Measurements from ENCODE around the gene DOK1.

Gene DOK1

GRCh38 chr2:74542978-74543377 is 11.5 kb upstream of the DOK1 start:
- Histone ChIP-seq H3K27ac (ENCODE audit: low read depth, low read length, poor library complexity, severe bottlenecking) (no peak overlapping the region), H3K27me3 (ENCODE audit: insufficient read depth, low read length) (peaks cover 4% of the 10 kb centered on the region; the same call in 1 of the 2 replicates)
- TF ChIP-seq EZH2 (IDR thresholded peaks at IDR 0.05; ENCODE audit: borderline replicate concordance, low read length) (no peak), CTCF (IDR thresholded peaks at IDR 0.05; ENCODE audit: low read length) (no peak)

GRCh38 chr2:74544634-74545033 is 9.9 kb upstream of the DOK1 start:
- H3K4me3 ChIP-seq (ENCODE audit: low read depth, low read length, poor library complexity, severe bottlenecking) = no peak overlapping the region
- H4K20me1 ChIP-seq (ENCODE audit: insufficient read depth, low read length) = no peaks in the 10 kb centered on the region
- H3K4me1 ChIP-seq (ENCODE audit: insufficient read depth, low read length, severe bottlenecking) = no peaks in the 10 kb centered on the region
- H3K27me3 ChIP-seq (ENCODE audit: insufficient read depth, low read length) = peaks cover 10% of the 10 kb centered on the region
- H2AFZ ChIP-seq (ENCODE audit: low read length) = no peak overlapping the region
- no peaks in the 10 kb centered on the region for H3K9me3 ChIP-seq (ENCODE audit: low read length)
- no peaks in the 10 kb centered on the region for H3K9me2 ChIP-seq (ENCODE audit: low read depth, low read length)
- TF ChIP-seq CTCF (IDR thresholded peaks at IDR 0.05; ENCODE audit: low read length) (peak; percentile 34; the same call in 1 of the 2 replicates), EZH2 (IDR thresholded peaks at IDR 0.05; ENCODE audit: borderline replicate concordance, low read length) (no peak)
- H3K27ac ChIP-seq (ENCODE audit: low read depth, low read length, poor library complexity, severe bottlenecking) = no peak overlapping the region
- H3K79me2 ChIP-seq (ENCODE audit: insufficient read depth, low read length) = no peaks in the 10 kb centered on the region
- no peak overlapping the region for H3K4me2 ChIP-seq (ENCODE audit: low read length)
- H3K36me3 ChIP-seq (ENCODE audit: insufficient read depth, low read length) = no peaks in the 10 kb centered on the region
- no peaks in the 10 kb centered on the region for H3F3A ChIP-seq (ENCODE audit: insufficient read depth, low read length)
- no peak overlapping the region for H3K9ac ChIP-seq (ENCODE audit: low read length)

More at GRCh38 chr2:74542978-74543377, 11.5 kb upstream of the DOK1 start:
- H3K36me3 ChIP-seq (ENCODE audit: insufficient read depth, low read length) = no peaks in the 10 kb centered on the region
- peaks cover 5% of the 10 kb centered on the region for H3K4me1 ChIP-seq (ENCODE audit: insufficient read depth, low read length, severe bottlenecking)
- H3F3A ChIP-seq (ENCODE audit: insufficient read depth, low read length) = no peaks in the 10 kb centered on the region
- H3K9me3 ChIP-seq (ENCODE audit: low read length) = no peaks in the 10 kb centered on the region
- no peak overlapping the region for H3K4me3 ChIP-seq (ENCODE audit: low read depth, low read length, poor library complexity, severe bottlenecking)
- H3K4me2 ChIP-seq (ENCODE audit: low read length) = no peak overlapping the region
- no peaks in the 10 kb centered on the region for H3K79me2 ChIP-seq (ENCODE audit: insufficient read depth, low read length)
- H4K20me1 ChIP-seq (ENCODE audit: insufficient read depth, low read length) = no peaks in the 10 kb centered on the region
- H3K9me2 ChIP-seq (ENCODE audit: low read depth, low read length) = no peaks in the 10 kb centered on the region
- no peak overlapping the region for H2AFZ ChIP-seq (ENCODE audit: low read length)
- no peak overlapping the region for H3K9ac ChIP-seq (ENCODE audit: low read length)

- Histone ChIP-seq H3K27ac (ENCODE audit: low read depth, low read length, poor library complexity, severe bottlenecking) (no peak overlapping the region), H3K4me1 (ENCODE audit: insufficient read depth, low read length, severe bottlenecking) (no peaks in the 10 kb centered on the region), H3K9me2 (ENCODE audit: low read depth, low read length) (no peaks in the 10 kb centered on the region), H3K9ac (ENCODE audit: low read length) (no peak overlapping the region), H3K4me3 (ENCODE audit: low read depth, low read length, poor library complexity, severe bottlenecking) (no peak overlapping the region), H3K4me2 (ENCODE audit: low read length) (no peak overlapping the region), H3K79me2 (ENCODE audit: insufficient read depth, low read length) (no peaks in the 10 kb centered on the region), H2AFZ (ENCODE audit: low read length) (no peak overlapping the region), H3F3A (ENCODE audit: insufficient read depth, low read length) (no peaks in the 10 kb centered on the region), H3K27me3 (ENCODE audit: insufficient read depth, low read length) (peaks cover 13% of the 10 kb centered on the region), H3K9me3 (ENCODE audit: low read length) (no peaks in the 10 kb centered on the region), H4K20me1 (ENCODE audit: insufficient read depth, low read length) (no peaks in the 10 kb centered on the region), H3K36me3 (ENCODE audit: insufficient read depth, low read length) (no peaks in the 10 kb centered on the region)
- TF ChIP-seq CTCF (IDR thresholded peaks at IDR 0.05; ENCODE audit: low read length) (no peak), EZH2 (IDR thresholded peaks at IDR 0.05; ENCODE audit: borderline replicate concordance, low read length) (no peak)
Observed at GRCh38 chr2:74546004-74546403, 8.5 kb upstream of the DOK1 start.

Data from OCI-LY1 (cell line).